ENCODE results near the gene FAF1.

The FAF1 gene

GRCh38 chr1:50611675-50612074 lies 348.4 kb downstream of the FAF1 start:
- DNase-seq, result no peak

- no peak for DNase-seq
Observed at GRCh38 chr1:50610563-50610962, 349.5 kb downstream of the FAF1 start.

- DNase-seq, result no peak
Observed at GRCh38 chr1:50609508-50609907, 350.6 kb downstream of the FAF1 start.

- DNase-seq, result no peak
Observed at GRCh38 chr1:50605186-50605875, 354.7 kb downstream of the FAF1 start.

- DNase-seq, result no peak
Observed at GRCh38 chr1:50604580-50604979, 355.5 kb downstream of the FAF1 start.

- DNase-seq, result no peak
Observed at GRCh38 chr1:50603274-50604271, 356.5 kb downstream of the FAF1 start.

DNA sequence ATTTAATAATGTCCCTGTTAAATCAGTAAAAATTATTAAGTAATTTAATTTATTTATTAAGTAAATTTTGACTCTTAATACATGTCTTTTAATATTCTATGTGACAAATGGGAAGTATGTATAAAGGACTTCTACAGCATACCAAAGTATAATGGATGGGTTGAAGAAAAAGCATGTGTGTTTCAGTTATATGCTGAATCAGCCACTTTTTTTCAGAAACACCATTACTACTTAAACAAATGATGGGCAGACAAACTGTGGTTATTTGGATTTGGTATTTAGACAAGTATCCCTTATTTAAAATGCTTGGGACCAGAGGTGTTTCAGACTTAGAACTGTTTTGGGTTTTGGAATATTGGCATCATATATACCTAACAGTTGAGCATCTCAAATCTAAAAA lies 360.5 kb downstream of the FAF1 start:
- no peak for DNase-seq

DNA sequence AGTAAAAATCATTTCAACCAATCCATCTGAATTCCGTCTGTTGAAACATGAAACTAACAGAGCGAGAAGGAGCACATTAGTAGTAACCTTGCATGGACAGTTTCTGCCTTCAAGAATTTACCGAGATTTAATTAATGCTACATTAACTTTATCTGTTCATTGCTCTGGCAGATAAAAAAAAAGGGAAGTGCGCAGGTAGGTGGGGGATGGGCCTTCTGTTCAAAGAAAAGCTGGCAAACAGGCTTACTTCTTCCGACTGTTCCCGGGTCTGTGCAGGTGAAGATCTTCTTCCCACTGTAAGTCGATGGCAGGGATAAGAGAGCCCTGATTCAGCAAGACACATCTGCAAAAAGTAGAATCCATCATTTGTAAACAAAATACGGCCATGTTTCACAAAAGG lies 364.2 kb downstream of the FAF1 start:
- no peak for DNase-seq

GRCh38 chr1:50593515-50593914 lies 366.6 kb downstream of the FAF1 start:
- DNase-seq, result no peak

GRCh38 chr1:50591598-50591997 lies 368.5 kb downstream of the FAF1 start:
- DNase-seq, result no peak

- DNase-seq, result no peak
Observed at GRCh38 chr1:50582346-50582745, 377.7 kb downstream of the FAF1 start.

GRCh38 chr1:50570066-50570468 lies 390.0 kb downstream of the FAF1 start:
- DNase-seq, result peak in 1 of 2 donors; percentile 2

GRCh38 chr1:50568782-50569181 lies 391.3 kb downstream of the FAF1 start:
- DNase-seq, result no peak

DNA sequence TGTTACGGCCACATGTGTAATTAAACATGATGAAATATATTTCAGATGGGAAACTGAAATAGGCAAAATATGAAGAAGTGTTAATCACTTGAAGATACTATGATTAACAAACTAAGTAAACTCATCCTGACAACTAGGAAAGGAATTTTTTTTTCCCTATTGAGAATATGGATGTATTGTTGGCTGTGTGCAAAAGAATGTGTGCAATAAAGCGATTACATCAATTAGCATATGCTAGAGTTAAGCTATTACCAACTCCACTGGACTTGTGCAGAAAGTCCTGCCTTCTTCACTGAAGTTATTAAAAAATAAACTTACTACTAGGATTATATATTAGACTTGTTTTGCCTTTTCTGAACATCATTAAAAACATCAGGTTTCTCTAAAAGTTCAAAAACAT lies 393.7 kb downstream of the FAF1 start:
- no peak for DNase-seq

DNA sequence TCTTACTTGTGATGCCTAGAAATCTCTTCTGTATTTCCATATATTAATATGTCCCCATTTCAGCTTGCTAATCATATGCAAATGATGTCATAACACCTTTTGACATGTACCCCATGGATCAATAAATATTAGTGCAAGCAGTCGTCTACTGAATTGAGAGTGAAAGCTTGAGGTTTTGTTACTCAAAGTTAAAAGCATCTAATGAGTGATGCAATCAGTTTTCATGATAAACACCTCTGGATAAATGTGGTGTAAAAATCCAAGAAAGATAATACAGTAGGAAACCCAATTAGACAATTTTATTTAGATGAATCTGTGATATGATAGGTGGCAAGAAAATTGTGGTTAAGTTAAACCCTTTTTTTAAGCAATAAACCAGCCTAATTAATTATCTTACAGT lies 395.6 kb downstream of the FAF1 start:
- DNase-seq, result no peak

- DNase-seq, result no peak
Observed at GRCh38 chr1:50562106-50562505, 398.0 kb downstream of the FAF1 start.

GRCh38 chr1:50559421-50559820 lies 400.6 kb downstream of the FAF1 start:
- no peak for DNase-seq

DNA sequence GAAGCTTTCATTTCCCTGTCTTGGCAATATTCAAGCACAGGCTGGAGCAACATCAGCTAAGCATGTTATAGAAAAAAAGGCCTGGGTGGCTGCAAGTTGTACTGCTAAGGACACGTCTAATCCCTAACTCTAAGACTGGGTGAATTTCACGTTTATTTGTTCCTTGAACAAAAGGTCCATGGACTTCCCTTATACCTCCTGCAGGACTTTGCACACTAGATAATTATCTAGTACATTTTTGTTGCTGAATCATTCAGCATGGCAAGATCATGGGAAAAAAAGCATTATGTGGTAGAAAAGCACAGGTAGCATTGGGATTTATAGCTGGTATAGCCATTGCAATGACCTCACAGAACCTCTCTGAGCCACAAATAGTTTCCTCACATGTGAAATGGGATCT lies 406.1 kb downstream of the FAF1 start:
- DNase-seq, result no peak

DNA sequence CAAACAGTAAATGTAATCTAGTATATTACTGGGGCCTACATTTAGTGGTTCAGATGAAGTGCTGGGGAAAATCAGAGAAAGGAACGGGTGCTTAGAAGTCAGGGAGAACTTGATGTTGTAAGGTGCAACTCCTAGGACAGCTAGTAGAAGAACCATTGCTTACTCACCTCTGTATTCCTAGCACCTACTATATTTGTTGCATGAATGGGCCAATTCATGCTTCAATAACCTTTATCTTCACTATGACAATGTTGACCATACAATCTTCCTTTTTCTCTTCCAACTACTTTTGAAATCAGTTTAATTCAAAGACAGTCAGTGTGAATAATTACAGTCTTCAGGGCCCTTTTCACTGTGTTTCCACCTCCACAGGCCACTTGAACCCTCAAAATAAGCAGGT lies 411.8 kb downstream of the FAF1 start:
- DNase-seq, result no peak

DNA sequence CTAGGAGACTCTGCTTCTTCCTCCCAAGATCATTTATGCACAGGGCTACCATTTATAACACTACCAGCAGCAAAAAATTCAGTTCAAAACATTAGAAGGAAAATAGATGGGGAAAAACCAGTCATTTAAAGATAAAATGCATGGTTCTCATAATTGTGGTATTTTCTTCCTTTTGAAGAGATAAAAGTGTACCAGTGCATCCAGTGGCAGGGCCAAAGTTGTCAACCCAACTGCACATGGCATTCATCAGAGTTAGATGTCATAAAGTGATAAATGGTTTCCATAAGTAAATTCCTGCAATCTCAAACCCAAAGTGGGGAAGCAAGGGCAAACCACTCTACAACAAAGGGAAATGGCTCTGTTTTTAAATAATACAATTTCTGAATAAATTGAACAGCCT lies 417.7 kb downstream of the FAF1 start:
- DNase-seq, result no peak

GRCh38 chr1:50538476-50538875 lies 421.6 kb downstream of the FAF1 start:
- DNase-seq, result no peak

DNA sequence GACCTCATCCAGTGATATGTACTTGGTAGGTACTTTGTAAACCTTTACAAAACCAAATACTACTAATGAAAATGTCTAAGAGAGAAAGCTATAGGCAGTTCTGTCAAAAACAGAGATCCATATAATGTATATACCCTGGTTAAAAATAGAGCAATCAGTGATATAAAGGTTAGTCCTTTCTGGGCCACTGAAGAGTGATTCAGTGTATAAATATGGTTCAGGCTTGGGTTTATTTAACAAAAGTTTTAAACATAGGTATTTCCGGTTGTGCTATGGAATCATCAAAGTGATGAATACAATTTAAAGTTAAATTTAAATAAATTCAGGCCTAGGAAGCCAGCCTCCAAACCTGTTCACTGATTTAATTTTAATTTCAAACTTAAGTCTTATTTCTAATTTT lies 428.5 kb downstream of the FAF1 start:
- DNase-seq, result no peak

DNA sequence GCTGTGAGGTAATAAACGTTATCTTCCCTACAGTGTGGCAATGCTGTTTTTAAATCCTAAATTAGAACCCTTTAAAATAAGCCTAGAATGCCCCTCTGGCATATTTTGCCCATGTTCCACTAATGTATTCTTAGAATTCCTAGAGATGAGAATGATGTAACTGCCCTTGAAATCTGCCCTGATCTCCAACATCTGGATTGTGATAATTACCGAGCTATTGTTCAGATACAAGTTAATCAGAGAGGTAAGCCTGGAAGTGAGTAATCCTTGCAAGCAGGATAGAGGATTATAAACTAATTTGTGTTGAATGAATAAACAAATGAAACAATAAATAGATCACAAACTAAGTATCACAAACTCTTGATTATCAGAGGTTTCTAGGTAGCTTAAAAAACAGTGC lies 429.0 kb downstream of the FAF1 start:
- no peak for DNase-seq

DNA sequence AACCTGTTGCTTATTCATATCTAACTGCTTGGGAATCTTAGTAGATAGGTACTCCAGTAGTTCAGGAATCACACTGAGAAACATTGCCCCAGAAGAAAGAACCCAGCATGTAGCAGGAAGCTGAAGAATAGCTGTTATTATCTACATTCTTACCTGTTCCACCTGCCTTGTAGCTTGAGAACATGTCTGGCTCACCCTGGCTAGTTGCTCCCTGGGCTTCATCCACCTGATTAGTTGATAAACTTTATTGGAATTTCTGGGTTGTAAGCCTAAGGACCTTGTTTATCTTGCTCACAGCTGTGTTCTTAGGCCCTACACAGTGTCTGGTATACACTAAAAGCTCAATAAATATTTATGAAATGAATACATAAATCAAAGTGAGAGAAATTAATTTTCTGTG lies 430.6 kb downstream of the FAF1 start:
- no peak for DNase-seq
